ENCODE data around the gene ZC3HAV1.

DNA sequence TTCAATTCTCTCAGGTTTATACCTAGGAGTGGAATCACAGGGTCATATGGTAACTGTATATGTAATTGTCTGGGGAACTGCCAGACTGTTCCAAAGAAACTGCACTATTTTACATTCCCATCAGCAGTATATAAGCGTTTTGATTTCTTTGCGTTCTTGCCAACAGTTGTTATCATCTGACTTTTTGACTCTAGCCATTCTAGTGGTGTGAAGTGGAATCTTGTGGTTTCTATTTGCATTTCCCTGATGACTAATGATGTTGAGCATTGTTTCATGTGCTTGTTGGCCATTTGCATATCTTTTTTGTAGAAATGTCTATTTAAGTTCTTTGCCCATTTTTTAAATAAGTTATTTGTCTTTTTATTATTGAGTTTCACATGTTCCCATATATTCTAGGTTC, 44.3 kb upstream of the ZC3HAV1 start:
- TF ChIP-seq, protein P1, sequence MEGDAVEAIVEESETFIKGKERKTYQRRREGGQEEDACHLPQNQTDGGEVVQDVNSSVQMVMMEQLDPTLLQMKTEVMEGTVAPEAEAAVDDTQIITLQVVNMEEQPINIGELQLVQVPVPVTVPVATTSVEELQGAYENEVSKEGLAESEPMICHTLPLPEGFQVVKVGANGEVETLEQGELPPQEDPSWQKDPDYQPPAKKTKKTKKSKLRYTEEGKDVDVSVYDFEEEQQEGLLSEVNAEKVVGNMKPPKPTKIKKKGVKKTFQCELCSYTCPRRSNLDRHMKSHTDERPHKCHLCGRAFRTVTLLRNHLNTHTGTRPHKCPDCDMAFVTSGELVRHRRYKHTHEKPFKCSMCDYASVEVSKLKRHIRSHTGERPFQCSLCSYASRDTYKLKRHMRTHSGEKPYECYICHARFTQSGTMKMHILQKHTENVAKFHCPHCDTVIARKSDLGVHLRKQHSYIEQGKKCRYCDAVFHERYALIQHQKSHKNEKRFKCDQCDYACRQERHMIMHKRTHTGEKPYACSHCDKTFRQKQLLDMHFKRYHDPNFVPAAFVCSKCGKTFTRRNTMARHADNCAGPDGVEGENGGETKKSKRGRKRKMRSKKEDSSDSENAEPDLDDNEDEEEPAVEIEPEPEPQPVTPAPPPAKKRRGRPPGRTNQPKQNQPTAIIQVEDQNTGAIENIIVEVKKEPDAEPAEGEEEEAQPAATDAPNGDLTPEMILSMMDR (IDR thresholded peaks at IDR 0.05): no peak
- no peak for TF ChIP-seq POLR2A (IDR thresholded peaks at IDR 0.05)

All from adrenal gland (tissue), 5 donors.